ENCODE data around the gene HSD11B1L.

Gene HSD11B1L

DNA sequence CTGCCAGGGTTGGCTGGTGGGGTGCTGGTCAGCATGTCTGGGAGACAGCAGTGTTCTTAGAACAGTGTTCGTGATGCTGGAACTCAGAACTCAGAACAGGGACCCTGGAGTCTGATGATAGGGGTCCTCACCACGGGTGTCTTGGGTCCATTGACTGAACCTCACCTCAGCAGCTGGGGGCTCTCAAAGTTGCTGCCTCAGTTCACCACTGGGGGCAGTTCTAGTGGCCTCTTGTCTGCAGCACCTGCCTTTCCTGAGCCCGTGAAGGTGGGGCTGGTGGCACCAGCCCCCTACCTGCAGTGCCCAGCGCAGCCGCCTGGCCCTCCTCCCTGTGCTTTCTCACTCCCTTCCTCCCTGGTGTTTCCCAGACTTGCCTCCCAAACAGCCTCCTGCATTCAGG lies 29.5 kb upstream of the HSD11B1L start:
- H3K4me3 ChIP-seq (ENCODE audit: low read depth, low read length) = no peak overlapping the region
- TF ChIP-seq CTCF (IDR thresholded peaks at IDR 0.05; ENCODE audit: low read depth, low read length, missing control alignments) = peak; percentile 8
- in situ Hi-C loops (cut with HindIII; ENCODE audit: low sequenced_read_pairs) = loop anchor here (10.0 kb wide), 1 partner anchor 47 kb away; no protein-coding TSS in a partner anchor
- DNase-seq (ENCODE audit: low read depth) = no peak

DNA sequence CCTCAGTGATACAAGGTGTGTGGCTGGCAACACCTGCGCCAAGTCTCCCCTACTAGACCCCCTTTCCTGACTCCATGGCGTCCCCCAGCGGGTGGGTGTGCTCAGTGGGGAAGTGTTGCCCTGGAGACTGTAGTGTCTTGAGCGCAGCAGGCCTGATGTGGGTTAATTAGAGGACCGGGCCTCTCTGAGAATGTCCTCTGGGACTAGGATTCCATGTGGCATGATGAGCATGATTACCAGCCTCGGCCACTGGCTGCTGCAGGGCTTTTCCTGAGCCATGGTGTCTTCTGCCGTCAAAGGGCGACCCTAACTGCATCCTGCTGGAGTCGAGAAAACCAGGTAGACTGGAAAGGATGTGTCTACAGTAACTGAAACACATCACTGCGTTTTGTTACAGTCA lies 28.6 kb upstream of the HSD11B1L start:
- in situ Hi-C loops (cut with HindIII; ENCODE audit: low sequenced_read_pairs) = loop anchor here (10.0 kb wide), 1 partner anchor 47 kb away; no protein-coding TSS in a partner anchor
- DNase-seq (ENCODE audit: low read depth) = no peak
- no peak for TF ChIP-seq CTCF (IDR thresholded peaks at IDR 0.05; ENCODE audit: low read depth, low read length, missing control alignments)
- no peak overlapping the region for H3K4me3 ChIP-seq (ENCODE audit: low read depth, low read length)

DNA sequence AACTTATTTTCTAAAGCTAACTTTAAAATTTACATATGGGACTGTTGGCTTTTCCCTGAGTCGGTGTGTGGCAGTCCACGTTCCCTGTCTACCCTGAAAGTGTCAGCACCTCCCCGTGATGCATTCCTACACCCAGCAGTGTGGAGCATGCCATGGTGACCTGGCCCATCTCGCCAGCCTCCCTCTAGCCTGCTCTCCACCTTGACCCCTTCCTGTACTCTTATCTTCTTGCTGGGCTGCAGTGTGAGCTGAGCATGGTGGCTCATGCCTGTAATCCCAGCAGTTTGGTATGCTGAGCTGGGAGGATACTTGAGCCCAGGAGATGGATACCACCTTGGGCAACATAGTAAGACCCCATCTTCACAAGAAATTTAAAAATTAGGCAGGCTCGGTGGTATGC lies 25.9 kb upstream of the HSD11B1L start:
- DNase-seq (ENCODE audit: low read depth) = no peak
- in situ Hi-C loops (cut with HindIII; ENCODE audit: low sequenced_read_pairs) = loop anchor here (10.0 kb wide), 1 partner anchor 50 kb away; no protein-coding TSS in a partner anchor
- no peak overlapping the region for H3K4me3 ChIP-seq (ENCODE audit: low read depth, low read length)
- no peak for TF ChIP-seq CTCF (IDR thresholded peaks at IDR 0.05; ENCODE audit: low read depth, low read length, missing control alignments)

DNA sequence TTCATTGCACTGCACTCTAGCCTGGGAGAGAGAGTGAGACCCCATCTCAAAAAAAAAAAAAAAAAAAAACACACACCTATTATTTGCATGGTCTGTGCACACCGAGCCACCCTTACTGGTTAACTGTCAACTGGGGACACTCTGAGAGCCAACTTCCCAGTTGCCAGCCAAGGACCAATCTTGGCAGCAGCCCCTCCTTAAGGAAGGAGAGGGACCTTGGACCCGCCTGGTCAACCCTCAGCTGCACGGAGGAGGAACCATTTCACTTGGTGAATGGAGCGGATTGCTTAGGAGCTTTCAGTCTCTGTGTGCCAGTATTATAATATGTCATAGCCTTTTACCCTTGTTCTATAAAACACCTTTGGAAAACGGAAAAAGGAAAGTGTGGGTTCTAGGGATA lies 25.4 kb upstream of the HSD11B1L start:
- in situ Hi-C loops (cut with HindIII; ENCODE audit: low sequenced_read_pairs) = loop anchor here (10.0 kb wide), 1 partner anchor 51 kb away; no protein-coding TSS in a partner anchor
- no peak overlapping the region for H3K4me3 ChIP-seq (ENCODE audit: low read depth, low read length)
- TF ChIP-seq CTCF (IDR thresholded peaks at IDR 0.05; ENCODE audit: low read depth, low read length, missing control alignments) = no peak
- DNase-seq (ENCODE audit: low read depth) = no peak

DNA sequence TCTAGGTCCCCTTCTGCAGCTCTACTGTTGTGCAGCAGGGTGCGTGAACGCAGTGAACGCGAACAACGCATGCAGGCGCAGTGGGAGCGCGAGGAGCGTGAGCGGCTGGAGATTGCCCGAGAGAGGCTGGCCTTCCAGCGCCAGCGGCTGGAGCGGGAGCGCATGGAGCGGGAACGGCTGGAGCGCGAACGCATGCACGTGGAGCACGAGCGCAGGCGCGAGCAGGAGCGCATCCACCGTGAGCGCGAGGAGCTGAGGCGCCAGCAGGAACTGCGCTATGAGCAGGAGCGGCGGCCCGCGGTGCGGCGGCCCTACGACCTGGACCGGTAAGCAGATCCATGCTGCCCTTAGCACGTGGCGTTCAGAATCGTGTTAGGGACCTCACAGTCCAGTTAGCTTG lies 19.3 kb upstream of the HSD11B1L start:
- in situ Hi-C loops (cut with HindIII; ENCODE audit: low sequenced_read_pairs) = no loop called here
- TF ChIP-seq CTCF (IDR thresholded peaks at IDR 0.05; ENCODE audit: low read depth, low read length, missing control alignments) = no peak
- no peak overlapping the region for H3K4me3 ChIP-seq (ENCODE audit: low read depth, low read length)
- DNase-seq (ENCODE audit: low read depth) = no peak

DNA sequence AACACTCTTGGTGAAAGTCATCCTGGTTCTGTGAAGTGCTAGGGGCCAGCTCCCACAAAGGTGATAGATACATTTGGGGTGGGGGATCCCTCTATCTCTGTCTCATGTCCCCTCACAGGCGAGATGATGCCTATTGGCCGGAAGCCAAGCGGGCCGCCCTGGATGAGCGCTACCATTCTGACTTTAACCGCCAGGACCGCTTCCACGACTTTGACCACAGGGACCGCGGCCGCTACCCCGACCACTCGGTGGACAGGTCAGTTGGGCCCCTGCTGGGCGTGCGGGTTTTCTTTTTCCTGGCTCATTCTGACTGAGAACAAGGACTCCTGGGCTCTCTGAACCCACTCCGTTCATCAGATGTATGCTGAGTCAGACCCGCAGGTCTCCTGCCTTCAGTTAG lies 16.9 kb upstream of the HSD11B1L start:
- no peak overlapping the region for H3K4me3 ChIP-seq (ENCODE audit: low read depth, low read length)
- no peak for TF ChIP-seq CTCF (IDR thresholded peaks at IDR 0.05; ENCODE audit: low read depth, low read length, missing control alignments)
- no peak for DNase-seq (ENCODE audit: low read depth)
- in situ Hi-C loops (cut with HindIII; ENCODE audit: low sequenced_read_pairs) = no loop called here

DNA sequence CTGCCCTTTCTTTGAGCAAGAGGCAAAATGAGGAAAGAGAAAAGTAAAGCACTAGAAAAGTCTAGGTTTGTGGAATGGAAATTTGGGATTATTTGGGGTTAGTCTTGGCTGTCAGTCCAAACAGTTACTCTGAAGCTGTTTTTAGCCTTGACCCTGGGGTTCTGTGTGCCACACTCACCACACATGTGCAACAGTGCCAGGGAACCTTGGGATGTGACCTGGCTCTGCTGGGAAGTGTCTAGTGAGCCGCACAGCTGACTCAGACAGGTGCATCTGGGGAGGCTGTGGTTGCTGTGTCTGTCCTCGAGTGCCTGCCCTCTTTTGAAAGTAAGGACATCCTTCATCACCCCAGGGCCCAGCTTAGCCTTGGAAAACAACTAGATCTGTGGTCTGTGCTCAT lies 16.3 kb upstream of the HSD11B1L start:
- DNase-seq (ENCODE audit: low read depth) = no peak
- no peak overlapping the region for H3K4me3 ChIP-seq (ENCODE audit: low read depth, low read length)
- TF ChIP-seq CTCF (IDR thresholded peaks at IDR 0.05; ENCODE audit: low read depth, low read length, missing control alignments) = no peak
- in situ Hi-C loops (cut with HindIII; ENCODE audit: low sequenced_read_pairs) = no loop called here

Measured in astrocyte of the cerebellum (primary cell).